T-cell (primary cell): ENCODE measurements around the gene OSBPL10. TPM values are rescaled to one million over a fixed set of nuclear protein-coding genes. Genes with fewer than 3 reads are reported as not detected.

Experiments
- ATAC-seq, 4 experiments: fragments of 200-7000 bp in 3 of 4; fragments of 150-1000 bp in 1 of 4; cut with Tn5 transposase; replicated peaks in 1 of 4; 1 replicate in 3 of 4; 2 replicates in 1 of 4; pipeline ENCODE4 v1.10.0; 2021; ENCODE audit warnings: moderate library complexity in 3 of 4, mild to moderate bottlenecking in 2 of 4, moderate number of reproducible peaks in 1 of 4
- CTCF ChIA-PET, 2 donors: fragments of 300-600 bp; sonication (Branson Sonifier 250); formaldehyde crosslinking; loops; one replicate each; lab custom pipeline; 2022; ENCODE audit warnings: antibody characterized with exemption in 2 of 2; lab: Charles Lee
- POLR2A ChIA-PET, 2 donors: fragments of 300-600 bp; sonication (Branson Sonifier 250); formaldehyde crosslinking; loops; one replicate each; lab custom pipeline; 2022; ENCODE audit warnings: antibody characterized with exemption in 2 of 2; lab: Charles Lee
- DNase-seq, 35 experiments: peaks; one replicate each; pipeline versions ENCODE4 v3.0.0 to v3.0.0-alpha.2; 2013 to 2023
- H3K27ac ChIP-seq: one replicate; pipeline ENCODE4 v1.5.1; 2013; ENCODE audit warnings: low read length
- H3K27me3 ChIP-seq, 2 experiments: replicated peaks in 1 of 2; 1 replicate in 1 of 2; 2 replicates in 1 of 2; pipeline versions ENCODE4 v1.6.1 to v1.7.0; 2013; ENCODE audit warnings: low read length in 1 of 2, mixed read lengths in 1 of 2; ENCODE audit not compliant: control insufficient read depth in 2 of 2, insufficient read depth in 2 of 2; ENCODE audit errors: extremely low read depth in 1 of 2
- H3K36me3 ChIP-seq, 2 donors: 1 replicate in 1 of 2; 2 replicates in 1 of 2; pipeline versions ENCODE4 v1.6.1 to v1.7.0; 2013; ENCODE audit warnings: low read length in 1 of 2; ENCODE audit not compliant: control insufficient read depth in 2 of 2, insufficient read depth in 1 of 2; ENCODE audit errors: extremely low read depth in 1 of 2
- H3K4me1 ChIP-seq, 2 experiments: 1 replicate in 1 of 2; 2 replicates in 1 of 2; pipeline versions ENCODE4 v1.6.1 to v1.7.0; 2013; ENCODE audit warnings: low read length in 2 of 2, mixed read lengths in 1 of 2; ENCODE audit not compliant: insufficient read depth in 2 of 2, control insufficient read depth in 1 of 2; ENCODE audit errors: extremely low read depth in 1 of 2
- H3K4me3 ChIP-seq, 2 donors: 1 replicate in 1 of 2; 2 replicates in 1 of 2; pipeline versions ENCODE4 v1.5.1 to v1.7.0; 2013; ENCODE audit warnings: mild to moderate bottlenecking in 2 of 2, low read length in 1 of 2, moderate library complexity in 1 of 2; ENCODE audit not compliant: control insufficient read depth in 1 of 2; ENCODE audit errors: extremely low read depth in 1 of 2
- H3K9me3 ChIP-seq: 2 replicates; pipeline ENCODE4 v1.7.0; 2013
- H3K27ac Mint-ChIP-seq, 2 donors: one replicate each; pipeline ENCODE4 v1.8.0; 2020 to 2021; ENCODE audit warnings: mild to moderate bottlenecking in 2 of 2, mixed read lengths in 2 of 2
- H3K27me3 Mint-ChIP-seq, 2 donors: one replicate each; pipeline ENCODE4 v1.8.0; 2021 to 2022; ENCODE audit warnings: mixed read lengths in 2 of 2
- H3K36me3 Mint-ChIP-seq: one replicate; pipeline ENCODE4 v1.8.0; 2021; ENCODE audit warnings: mixed read lengths
- H3K4me1 Mint-ChIP-seq, 3 donors: one replicate each; pipeline ENCODE4 v1.8.0; 2020 to 2022; ENCODE audit warnings: mixed read lengths in 3 of 3, mild to moderate bottlenecking in 1 of 3
- H3K4me3 Mint-ChIP-seq, 3 donors: one replicate each; pipeline ENCODE4 v1.8.0; 2020 to 2022; ENCODE audit warnings: mild to moderate bottlenecking in 3 of 3, mixed read lengths in 3 of 3, moderate library complexity in 3 of 3
- H3K9me3 Mint-ChIP-seq, 3 donors: one replicate each; pipeline ENCODE4 v1.8.0; 2020 to 2022; ENCODE audit warnings: mixed read lengths in 3 of 3
- WGBS: methylation state at CpG from one replicate; pipeline ENCODE4 v1.1.5; 2013; ENCODE audit warnings: missing lambda C conversion rate; ENCODE audit not compliant: insufficient coverage; 5-methylcytosine and 5-hydroxymethylcytosine counted together
- total RNA-seq, 35 experiments: library from RNA in 6 of 35; stranded (reverse) in 6 of 35; fragments of 120-200 nt in 1 of 35; gene quantifications; one replicate each; pipeline versions ENCODE4 v1.2.1 to v1.2.4 and lab custom pipeline; 2013 to 2026

OSBPL10 gene
- total RNA-seq, 5 donors from 2014 or later (not counting 1 experiment from before 2014, with no cell fraction given): 0.77 to 10.4 (median 2.1) TPM

GRCh38 chr3:31959951-31960792 is 20.9 kb downstream of the OSBPL10 start:
- peaks cover 3% of the 10 kb centered on the region for H3K36me3 Mint-ChIP-seq
- H3K4me1 Mint-ChIP-seq: peaks cover 6 to 19% (median 8%) of the 10 kb centered on the region in 3 donors
- H3K4me3 Mint-ChIP-seq: no peak overlapping the region
- POLR2A ChIA-PET: no interaction called here
- peaks cover 0 to 5% of the 10 kb centered on the region in 2 experiments for H3K4me1 ChIP-seq
- peaks cover 6 to 9% (median 8%) of the 10 kb centered on the region in 3 donors for H3K9me3 Mint-ChIP-seq
- H3K27ac Mint-ChIP-seq: no peak overlapping the region
- CTCF ChIA-PET: no interaction called here
- 72% methylated on average over 7 of the region's 7 CpGs for WGBS
- H3K36me3 ChIP-seq: no peaks in the 10 kb centered on the region
- no peak overlapping the region for H3K4me3 ChIP-seq
- H3K9me3 ChIP-seq: no peaks in the 10 kb centered on the region
- ATAC-seq: no peak
- H3K27me3 ChIP-seq: peaks cover 0 to 3% of the 10 kb centered on the region in 2 experiments
- no peak for DNase-seq
- no peaks in the 10 kb centered on the region for H3K27me3 Mint-ChIP-seq
- H3K27ac ChIP-seq: no peak overlapping the region

DNA sequence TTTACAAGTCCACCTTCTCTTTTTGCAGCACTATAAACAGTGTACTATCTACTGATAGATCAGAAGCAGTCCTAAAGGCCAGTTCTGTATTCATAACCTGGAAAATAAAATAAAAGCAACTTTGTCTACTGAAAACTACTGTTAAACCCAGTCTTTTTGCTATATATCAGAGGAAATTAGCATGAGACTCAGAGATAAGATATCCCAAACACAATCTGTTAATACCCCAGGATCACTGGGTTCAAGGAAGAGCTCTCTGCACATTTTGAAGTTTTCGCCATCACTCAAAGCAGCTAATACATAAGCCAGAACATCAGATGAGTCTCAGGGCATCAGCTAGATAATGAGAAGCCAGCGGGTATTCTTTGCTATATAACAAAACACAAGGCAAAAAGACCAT is 21.8 kb downstream of the OSBPL10 start:
- Mint-ChIP-seq H3K27ac (no peak overlapping the region), H3K9me3 (peaks cover 6 to 17% (median 9%) of the 10 kb centered on the region in 3 donors), H3K36me3 (peaks cover 3% of the 10 kb centered on the region), H3K27me3 (no peaks in the 10 kb centered on the region), H3K4me3 (no peak overlapping the region), H3K4me1 (peaks cover 6 to 19% (median 8%) of the 10 kb centered on the region in 3 donors)
- Histone ChIP-seq H3K27me3 (peaks cover 0 to 3% of the 10 kb centered on the region in 2 experiments), H3K4me3 (no peak overlapping the region), H3K27ac (no peak overlapping the region), H3K9me3 (no peaks in the 10 kb centered on the region), H3K4me1 (peaks cover 0 to 5% of the 10 kb centered on the region in 2 experiments), H3K36me3 (no peaks in the 10 kb centered on the region)
- WGBS: 100% methylated on average over 1 of the region's 2 CpGs
- DNase-seq: no peak
- ATAC-seq: no peak
- CTCF ChIA-PET: no interaction called here
- POLR2A ChIA-PET: no interaction called here

DNA sequence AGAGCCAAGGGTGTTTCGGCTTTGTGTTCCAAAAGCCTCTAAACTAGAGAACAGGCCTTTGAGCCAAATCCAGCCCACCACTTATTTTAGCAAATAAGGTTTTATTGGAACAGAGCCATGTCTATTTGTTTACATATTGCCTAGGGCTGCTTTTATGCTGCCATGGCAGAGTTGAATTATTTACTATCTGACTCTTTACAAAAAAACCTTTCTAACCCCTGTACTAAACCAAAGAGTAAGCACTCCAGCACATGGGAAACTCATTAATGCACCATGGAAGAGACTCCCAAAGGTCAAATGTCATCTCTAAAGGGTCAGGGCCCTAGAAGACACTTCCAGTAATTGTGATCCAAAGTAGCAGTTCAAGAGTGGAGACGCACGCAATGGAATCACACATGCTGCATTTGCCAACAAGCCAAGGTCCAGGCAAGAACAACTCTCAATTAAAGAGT is 22.3 kb downstream of the OSBPL10 start:
- Histone ChIP-seq H3K4me3 (no peak overlapping the region), H3K27ac (no peak overlapping the region), H3K27me3 (no peaks in the 10 kb centered on the region), H3K36me3 (no peaks in the 10 kb centered on the region), H3K4me1 (peaks cover 0 to 5% of the 10 kb centered on the region in 2 experiments), H3K9me3 (no peaks in the 10 kb centered on the region)
- CTCF ChIA-PET: no interaction called here
- Mint-ChIP-seq H3K36me3 (peaks cover 3% of the 10 kb centered on the region), H3K4me3 (no peak overlapping the region), H3K4me1 (peaks cover 6 to 16% (median 8%) of the 10 kb centered on the region in 3 donors), H3K27ac (no peak overlapping the region), H3K27me3 (no peaks in the 10 kb centered on the region), H3K9me3 (peaks cover 6 to 18% (median 9%) of the 10 kb centered on the region in 3 donors)
- WGBS: 95% methylated on average over 2 of the region's 3 CpGs
- POLR2A ChIA-PET: no interaction called here
- DNase-seq (no peak), ATAC-seq (no peak)

DNA sequence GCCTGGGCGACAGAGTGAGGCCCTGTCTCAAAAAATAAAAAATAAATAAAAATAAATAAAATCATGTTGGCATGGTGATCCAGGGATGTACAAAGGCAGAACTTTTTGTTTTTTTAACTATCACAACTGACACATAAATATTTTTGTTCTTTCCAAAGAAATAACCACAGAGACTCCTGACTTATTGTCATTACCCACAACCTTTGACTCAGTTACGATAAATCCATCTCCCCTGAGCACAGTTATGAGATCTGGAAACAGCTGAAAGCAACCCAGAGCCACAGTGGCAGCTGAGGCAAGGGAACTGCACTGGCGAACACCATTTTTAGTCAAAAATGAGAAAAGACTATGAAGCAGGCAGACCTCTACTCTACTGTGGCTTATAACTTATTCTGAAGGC is 24.0 kb downstream of the OSBPL10 start:
- POLR2A ChIA-PET: no interaction called here
- ATAC-seq (no peak), DNase-seq (no peak)
- H3K27ac ChIP-seq: no peak overlapping the region
- H3K36me3 ChIP-seq: no peaks in the 10 kb centered on the region
- Mint-ChIP-seq H3K4me1 (peaks cover 0 to 13% (median 4%) of the 10 kb centered on the region in 3 donors), H3K9me3 (peaks cover 6 to 18% (median 9%) of the 10 kb centered on the region in 3 donors), H3K27ac (no peak overlapping the region), H3K36me3 (peaks cover 3% of the 10 kb centered on the region), H3K4me3 (no peak overlapping the region), H3K27me3 (peaks cover 3 to 5% of the 10 kb centered on the region in 2 donors)
- CTCF ChIA-PET: no interaction called here
- H3K27me3 ChIP-seq: peaks cover 0 to 2% of the 10 kb centered on the region in 2 experiments
- 67% methylated on average over 1 of the region's 3 CpGs for WGBS
- H3K9me3 ChIP-seq: no peaks in the 10 kb centered on the region
- no peaks in the 10 kb centered on the region for H3K4me1 ChIP-seq
- H3K4me3 ChIP-seq: no peak overlapping the region

DNA sequence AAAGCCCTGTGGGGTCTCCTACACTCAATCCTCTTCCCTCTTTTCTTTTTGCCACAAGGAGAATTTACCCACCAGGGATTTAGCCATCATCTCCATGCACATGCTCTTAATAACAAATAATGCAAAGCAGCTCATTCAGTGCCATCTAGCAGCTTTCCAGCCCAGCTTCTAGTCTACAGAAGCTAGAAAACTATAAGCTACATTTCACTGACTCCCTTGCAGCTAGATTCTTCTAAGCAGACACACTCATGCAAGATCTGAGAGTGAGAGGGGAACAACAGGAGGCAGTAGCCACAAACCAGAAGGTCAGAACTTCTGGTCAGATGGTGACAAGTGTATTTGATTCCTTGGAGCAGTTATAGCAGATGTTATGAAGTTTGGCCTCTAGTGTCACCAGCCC is 25.5 kb downstream of the OSBPL10 start:
- Mint-ChIP-seq H3K27me3 (peaks cover 5 to 8% of the 10 kb centered on the region in 2 donors), H3K27ac (no peak overlapping the region), H3K4me3 (no peak overlapping the region), H3K4me1 (peaks cover 0 to 14% (median 5%) of the 10 kb centered on the region in 3 donors), H3K36me3 (peaks cover 3% of the 10 kb centered on the region), H3K9me3 (peaks cover 6 to 18% (median 12%) of the 10 kb centered on the region in 3 donors)
- Histone ChIP-seq H3K4me1 (no peaks in the 10 kb centered on the region), H3K36me3 (no peaks in the 10 kb centered on the region), H3K9me3 (no peaks in the 10 kb centered on the region), H3K27ac (no peak overlapping the region), H3K4me3 (no peak overlapping the region), H3K27me3 (peaks cover 0 to 2% of the 10 kb centered on the region in 2 experiments)
- ATAC-seq: no peak
- CTCF ChIA-PET: no interaction called here
- no peak for DNase-seq
- POLR2A ChIA-PET: no interaction called here

DNA sequence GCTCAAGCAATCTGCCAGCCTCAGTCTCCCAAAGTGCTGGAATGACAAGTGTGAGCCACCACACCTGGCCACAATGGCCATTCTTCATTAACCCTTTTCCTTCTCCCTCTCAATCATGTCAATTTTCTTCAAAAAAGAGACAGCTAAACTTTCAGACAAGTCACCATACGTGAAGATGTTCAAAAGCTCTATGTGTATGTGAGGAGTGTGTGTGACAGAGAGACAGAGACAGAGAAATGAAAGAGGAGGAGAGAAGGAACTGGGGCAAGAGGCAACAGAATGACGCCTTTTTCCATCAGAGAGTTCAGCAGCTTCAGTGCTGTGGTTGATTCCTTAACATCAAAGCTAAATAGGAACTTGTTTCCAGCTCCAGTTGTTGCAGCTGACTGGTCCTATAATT is 27.4 kb downstream of the OSBPL10 start:
- H3K27ac ChIP-seq: no peak overlapping the region
- ChIA-PET CTCF (no interaction called here), POLR2A (no interaction called here)
- H3K9me3 ChIP-seq: no peaks in the 10 kb centered on the region
- Mint-ChIP-seq H3K4me3 (no peak overlapping the region), H3K36me3 (peaks cover 3% of the 10 kb centered on the region), H3K9me3 (peaks cover 6 to 18% (median 12%) of the 10 kb centered on the region in 3 donors), H3K27me3 (peaks cover 5 to 8% of the 10 kb centered on the region in 2 donors), H3K27ac (no peak overlapping the region), H3K4me1 (peaks cover 0 to 6% (median 5%) of the 10 kb centered on the region in 3 donors)
- DNase-seq (no peak), ATAC-seq (no peak)
- H3K36me3 ChIP-seq: no peaks in the 10 kb centered on the region
- peaks cover 0 to 2% of the 10 kb centered on the region in 2 experiments for H3K27me3 ChIP-seq
- no peaks in the 10 kb centered on the region for H3K4me1 ChIP-seq
- WGBS: 43% methylated on average over 1 of the region's 2 CpGs
- H3K4me3 ChIP-seq: no peak overlapping the region
